ENCODE data around the gene CCDC17. TPM values are rescaled to one million over a fixed set of nuclear protein-coding genes. Genes with fewer than 3 reads are reported as not detected.

The CCDC17 gene
- total RNA-seq, 1 experiment from 2014 or later: 1.9 TPM

GRCh38 chr1:45621895-45622523 lies 1.8 kb downstream of the CCDC17 start:
- no peak overlapping the region for H3K4me3 Mint-ChIP-seq
- peak overlapping the region in 1 of 3 experiments; percentile 61; a peak in 3 of 7 replicates for H3K27ac Mint-ChIP-seq

More at GRCh38 chr1:45621895-45622523, 1.8 kb downstream of the CCDC17 start:
- H3K9me3 Mint-ChIP-seq: no peaks in the 10 kb centered on the region
- Histone ChIP-seq H4K5ac (ENCODE audit: insufficient read length, low read depth, low read length) (no peak overlapping the region), H2BK12ac (ENCODE audit: insufficient read length, low read depth, low read length) (no peak overlapping the region), H3K79me2 (ENCODE audit: insufficient read depth, low read length) (no peaks in the 10 kb centered on the region), H3K14ac (ENCODE audit: insufficient read depth, low read length) (no peak overlapping the region), H3K56ac (ENCODE audit: insufficient read length, low read depth, low read length) (no peak overlapping the region), H3K18ac (ENCODE audit: insufficient read length, low read depth, low read length) (no peak overlapping the region), H3K4me1 (ENCODE audit: insufficient read depth, low read length) (no peaks in the 10 kb centered on the region), H3K4me2 (ENCODE audit: insufficient read depth, insufficient read length, low read length) (no peak overlapping the region), H4K91ac (ENCODE audit: insufficient read length, low read depth, low read length) (no peak overlapping the region), H2BK5ac (ENCODE audit: insufficient read length, low read length) (no peak overlapping the region), H3K9ac (ENCODE audit: extremely low read depth, insufficient read length, low read length) (no peak overlapping the region), H3K79me1 (ENCODE audit: insufficient read depth, low read depth, low read length, poor library complexity, severe bottlenecking) (no peaks in the 10 kb centered on the region), H3K9me3 (ENCODE audit: control insufficient read depth, low read depth, low read length) (no peaks in the 10 kb centered on the region), H2AK5ac (ENCODE audit: insufficient read length, low read length) (no peak overlapping the region), H3K4ac (ENCODE audit: low read depth, low read length) (no peak overlapping the region), H3K23me2 (ENCODE audit: insufficient read length, low read depth, low read length, poor library complexity, severe bottlenecking) (no peaks in the 10 kb centered on the region), H2BK15ac (ENCODE audit: low read depth, low read length) (no peak overlapping the region), H2AFZ (ENCODE audit: low read length) (no peak overlapping the region), H4K20me1 (ENCODE audit: control insufficient read depth, insufficient read depth, insufficient read length) (no peaks in the 10 kb centered on the region), H3K27me3 (ENCODE audit: insufficient read depth, low read length) (no peaks in the 10 kb centered on the region), H4K8ac (replicated peaks; ENCODE audit: insufficient read length, low read depth, low read length) (no peak overlapping the region), H3T11ph (ENCODE audit: low read length) (no peak overlapping the region), H3K23ac (ENCODE audit: insufficient read length, low read depth, low read length) (no peak overlapping the region), H2BK120ac (ENCODE audit: low read depth, low read length, poor library complexity, severe bottlenecking) (no peak overlapping the region), H2BK20ac (ENCODE audit: low read depth, low read length, poor library complexity, severe bottlenecking) (no peak overlapping the region), H3K27ac (ENCODE audit: insufficient read length, low read depth, low read length) (peak overlapping the region; percentile 7)
- peaks cover 14 to 47% (median 32%) of the 10 kb centered on the region in 3 experiments; a peak in 6 of 7 replicates for H3K36me3 Mint-ChIP-seq (ENCODE audit: insufficient read depth in 1 of 3, low read depth in 3 of 3)
- WGBS (ENCODE audit: extremely low coverage, insufficient read length, low lambda C conversion rate): no CpG with 5 or more reads among the region's 18 CpGs
- peaks cover 0 to 4% of the 10 kb centered on the region in 2 experiments; a peak in 1 of 4 replicates for H3K4me1 Mint-ChIP-seq
- no peak for DNase-seq
- no peaks in the 10 kb centered on the region for H3K27me3 Mint-ChIP-seq (ENCODE audit: low read depth)
- TF ChIP-seq, protein P1, sequence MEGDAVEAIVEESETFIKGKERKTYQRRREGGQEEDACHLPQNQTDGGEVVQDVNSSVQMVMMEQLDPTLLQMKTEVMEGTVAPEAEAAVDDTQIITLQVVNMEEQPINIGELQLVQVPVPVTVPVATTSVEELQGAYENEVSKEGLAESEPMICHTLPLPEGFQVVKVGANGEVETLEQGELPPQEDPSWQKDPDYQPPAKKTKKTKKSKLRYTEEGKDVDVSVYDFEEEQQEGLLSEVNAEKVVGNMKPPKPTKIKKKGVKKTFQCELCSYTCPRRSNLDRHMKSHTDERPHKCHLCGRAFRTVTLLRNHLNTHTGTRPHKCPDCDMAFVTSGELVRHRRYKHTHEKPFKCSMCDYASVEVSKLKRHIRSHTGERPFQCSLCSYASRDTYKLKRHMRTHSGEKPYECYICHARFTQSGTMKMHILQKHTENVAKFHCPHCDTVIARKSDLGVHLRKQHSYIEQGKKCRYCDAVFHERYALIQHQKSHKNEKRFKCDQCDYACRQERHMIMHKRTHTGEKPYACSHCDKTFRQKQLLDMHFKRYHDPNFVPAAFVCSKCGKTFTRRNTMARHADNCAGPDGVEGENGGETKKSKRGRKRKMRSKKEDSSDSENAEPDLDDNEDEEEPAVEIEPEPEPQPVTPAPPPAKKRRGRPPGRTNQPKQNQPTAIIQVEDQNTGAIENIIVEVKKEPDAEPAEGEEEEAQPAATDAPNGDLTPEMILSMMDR (conservative IDR thresholded peaks at IDR 0.05): no peak

Data from H9 (cell line).